Bone marrow (tissue), 2 donors: ENCODE data around the gene LAMA3.

Experiments used
- DNase-seq, 2 donors: peaks; one replicate each; lab custom pipeline; 2025; lab: John Stamatoyannopoulos, UW

Gene LAMA3

GRCh38 chr18:23969664-23970063 lies 280.4 kb downstream of the LAMA3 start:
- DNase-seq: no peak

GRCh38 chr18:23970161-23971096 lies 281.2 kb downstream of the LAMA3 start:
- DNase-seq: peak in 1 of 2 donors; percentile 79

GRCh38 chr18:23971097-23971440 lies 281.8 kb downstream of the LAMA3 start:
- DNase-seq: no peak

GRCh38 chr18:23971666-23972230 lies 282.5 kb downstream of the LAMA3 start:
- DNase-seq: no peak

- no peak for DNase-seq
Observed at GRCh38 chr18:23972453-23972852, 283.2 kb downstream of the LAMA3 start.

- DNase-seq: no peak
Observed at GRCh38 chr18:23977103-23977502, 287.9 kb downstream of the LAMA3 start.

- no peak for DNase-seq
Observed at GRCh38 chr18:23977719-23978483, 288.6 kb downstream of the LAMA3 start.

- DNase-seq: no peak
Observed at GRCh38 chr18:23981369-23981980, 292.2 kb downstream of the LAMA3 start.

- DNase-seq: no peak
Observed at GRCh38 chr18:23982155-23983079, 293.2 kb downstream of the LAMA3 start.

- no peak for DNase-seq
Observed at GRCh38 chr18:23983112-23983511, 293.9 kb downstream of the LAMA3 start.

- DNase-seq: no peak
Observed at GRCh38 chr18:23986600-23987359, 297.5 kb downstream of the LAMA3 start.

GRCh38 chr18:23990474-23991410 lies 301.5 kb downstream of the LAMA3 start:
- no peak for DNase-seq

- DNase-seq: no peak
Observed at GRCh38 chr18:23992089-23992940, 303.1 kb downstream of the LAMA3 start.

GRCh38 chr18:23992941-23993280 lies 303.7 kb downstream of the LAMA3 start:
- no peak for DNase-seq

- DNase-seq: no peak
Observed at GRCh38 chr18:23994361-23994902, 305.2 kb downstream of the LAMA3 start.

- DNase-seq: no peak
Observed at GRCh38 chr18:23995180-23995579, 305.9 kb downstream of the LAMA3 start.

GRCh38 chr18:23998018-23998417 lies 308.8 kb downstream of the LAMA3 start:
- DNase-seq: no peak

- no peak for DNase-seq
Observed at GRCh38 chr18:23998820-23999219, 309.6 kb downstream of the LAMA3 start.
